ENCODE measurements around the gene LRCH3.

DNA sequence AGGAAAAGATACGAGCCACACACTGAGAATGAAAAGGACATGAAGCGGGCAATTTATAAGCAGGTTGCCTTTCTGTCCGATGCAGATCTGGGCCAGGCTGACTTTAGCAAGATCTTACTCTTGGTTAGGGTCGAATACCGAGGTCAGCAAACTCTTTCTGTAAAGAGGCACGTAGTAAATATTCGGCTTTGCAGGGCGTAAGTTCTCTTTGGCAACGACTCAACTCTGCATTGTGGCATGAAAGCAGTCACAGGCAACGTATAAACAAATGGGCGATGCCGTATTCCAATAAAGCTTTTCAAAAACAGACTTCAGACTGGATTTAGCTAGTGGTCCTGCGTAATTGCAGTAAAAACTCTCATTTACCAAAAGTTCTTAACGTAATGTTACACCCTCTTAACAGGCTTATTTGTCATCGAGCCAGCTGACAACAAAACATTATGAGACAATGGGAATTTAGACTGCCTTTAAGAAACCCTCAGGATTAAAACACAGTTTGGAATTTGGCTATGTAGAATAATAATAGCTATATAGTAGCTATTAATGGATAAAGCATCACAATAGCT is 145.8 kb downstream of the LRCH3 start:
- TF ChIP-seq ZNF324 (tag by site-specific recombination; IDR thresholded peaks at IDR 0.05) (no peak), ZFP37 (tag by site-specific recombination; IDR thresholded peaks at IDR 0.05) (no peak), CTCF (tag by site-specific recombination; IDR thresholded peaks at IDR 0.05) (no peak), ZNF174 (tag by site-specific recombination; IDR thresholded peaks at IDR 0.05) (no peak), TCF7L2 (IDR thresholded peaks at IDR 0.05; ENCODE audit: borderline replicate concordance, low read depth, low read length) (no peak), ZNF202 (tag by site-specific recombination; IDR thresholded peaks at IDR 0.05; ENCODE audit: borderline replicate concordance) (no peak), ZNF292 (tag by site-specific recombination; IDR thresholded peaks at IDR 0.05; ENCODE audit: borderline replicate concordance, low read depth) (no peak), ZNF555 (tag by site-specific recombination; conservative IDR thresholded peaks at IDR 0.05) (no peak), KLF9 (tag by site-specific recombination; IDR thresholded peaks at IDR 0.05; ENCODE audit: low read depth) (no peak), GLI4 (tag by site-specific recombination; IDR thresholded peaks at IDR 0.05) (no peak), ZNF23 (tag by site-specific recombination; IDR thresholded peaks at IDR 0.05; ENCODE audit: borderline replicate concordance) (no peak), ZNF660 (tag by site-specific recombination; IDR thresholded peaks at IDR 0.05) (no peak)
- TF ChIP-seq, protein P1, sequence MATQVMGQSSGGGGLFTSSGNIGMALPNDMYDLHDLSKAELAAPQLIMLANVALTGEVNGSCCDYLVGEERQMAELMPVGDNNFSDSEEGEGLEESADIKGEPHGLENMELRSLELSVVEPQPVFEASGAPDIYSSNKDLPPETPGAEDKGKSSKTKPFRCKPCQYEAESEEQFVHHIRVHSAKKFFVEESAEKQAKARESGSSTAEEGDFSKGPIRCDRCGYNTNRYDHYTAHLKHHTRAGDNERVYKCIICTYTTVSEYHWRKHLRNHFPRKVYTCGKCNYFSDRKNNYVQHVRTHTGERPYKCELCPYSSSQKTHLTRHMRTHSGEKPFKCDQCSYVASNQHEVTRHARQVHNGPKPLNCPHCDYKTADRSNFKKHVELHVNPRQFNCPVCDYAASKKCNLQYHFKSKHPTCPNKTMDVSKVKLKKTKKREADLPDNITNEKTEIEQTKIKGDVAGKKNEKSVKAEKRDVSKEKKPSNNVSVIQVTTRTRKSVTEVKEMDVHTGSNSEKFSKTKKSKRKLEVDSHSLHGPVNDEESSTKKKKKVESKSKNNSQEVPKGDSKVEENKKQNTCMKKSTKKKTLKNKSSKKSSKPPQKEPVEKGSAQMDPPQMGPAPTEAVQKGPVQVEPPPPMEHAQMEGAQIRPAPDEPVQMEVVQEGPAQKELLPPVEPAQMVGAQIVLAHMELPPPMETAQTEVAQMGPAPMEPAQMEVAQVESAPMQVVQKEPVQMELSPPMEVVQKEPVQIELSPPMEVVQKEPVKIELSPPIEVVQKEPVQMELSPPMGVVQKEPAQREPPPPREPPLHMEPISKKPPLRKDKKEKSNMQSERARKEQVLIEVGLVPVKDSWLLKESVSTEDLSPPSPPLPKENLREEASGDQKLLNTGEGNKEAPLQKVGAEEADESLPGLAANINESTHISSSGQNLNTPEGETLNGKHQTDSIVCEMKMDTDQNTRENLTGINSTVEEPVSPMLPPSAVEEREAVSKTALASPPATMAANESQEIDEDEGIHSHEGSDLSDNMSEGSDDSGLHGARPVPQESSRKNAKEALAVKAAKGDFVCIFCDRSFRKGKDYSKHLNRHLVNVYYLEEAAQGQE (tag by site-specific recombination; IDR thresholded peaks at IDR 0.05), result no peak
- TF ChIP-seq, protein P2, sequence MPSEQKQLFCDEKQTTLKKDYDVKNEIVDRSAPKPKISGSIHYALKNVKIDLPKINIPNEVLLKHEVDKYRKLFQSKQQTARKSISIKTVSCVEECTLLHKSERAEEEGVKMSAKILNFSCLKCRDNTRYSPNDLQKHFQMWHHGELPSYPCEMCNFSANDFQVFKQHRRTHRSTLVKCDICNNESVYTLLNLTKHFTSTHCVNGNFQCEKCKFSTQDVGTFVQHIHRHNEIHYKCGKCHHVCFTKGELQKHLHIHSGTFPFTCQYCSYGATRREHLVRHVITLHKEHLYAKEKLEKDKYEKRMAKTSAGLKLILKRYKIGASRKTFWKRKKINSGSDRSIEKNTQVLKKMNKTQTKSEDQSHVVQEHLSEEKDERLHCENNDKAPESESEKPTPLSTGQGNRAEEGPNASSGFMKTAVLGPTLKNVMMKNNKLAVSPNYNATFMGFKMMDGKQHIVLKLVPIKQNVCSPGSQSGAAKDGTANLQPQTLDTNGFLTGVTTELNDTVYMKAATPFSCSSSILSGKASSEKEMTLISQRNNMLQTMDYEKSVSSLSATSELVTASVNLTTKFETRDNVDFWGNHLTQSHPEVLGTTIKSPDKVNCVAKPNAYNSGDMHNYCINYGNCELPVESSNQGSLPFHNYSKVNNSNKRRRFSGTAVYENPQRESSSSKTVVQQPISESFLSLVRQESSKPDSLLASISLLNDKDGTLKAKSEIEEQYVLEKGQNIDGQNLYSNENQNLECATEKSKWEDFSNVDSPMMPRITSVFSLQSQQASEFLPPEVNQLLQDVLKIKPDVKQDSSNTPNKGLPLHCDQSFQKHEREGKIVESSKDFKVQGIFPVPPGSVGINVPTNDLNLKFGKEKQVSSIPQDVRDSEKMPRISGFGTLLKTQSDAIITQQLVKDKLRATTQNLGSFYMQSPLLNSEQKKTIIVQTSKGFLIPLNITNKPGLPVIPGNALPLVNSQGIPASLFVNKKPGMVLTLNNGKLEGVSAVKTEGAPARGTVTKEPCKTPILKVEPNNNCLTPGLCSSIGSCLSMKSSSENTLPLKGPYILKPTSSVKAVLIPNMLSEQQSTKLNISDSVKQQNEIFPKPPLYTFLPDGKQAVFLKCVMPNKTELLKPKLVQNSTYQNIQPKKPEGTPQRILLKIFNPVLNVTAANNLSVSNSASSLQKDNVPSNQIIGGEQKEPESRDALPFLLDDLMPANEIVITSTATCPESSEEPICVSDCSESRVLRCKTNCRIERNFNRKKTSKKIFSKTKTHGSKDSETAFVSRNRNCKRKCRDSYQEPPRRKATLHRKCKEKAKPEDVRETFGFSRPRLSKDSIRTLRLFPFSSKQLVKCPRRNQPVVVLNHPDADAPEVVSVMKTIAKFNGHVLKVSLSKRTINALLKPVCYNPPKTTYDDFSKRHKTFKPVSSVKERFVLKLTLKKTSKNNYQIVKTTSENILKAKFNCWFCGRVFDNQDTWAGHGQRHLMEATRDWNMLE (tag by site-specific recombination; conservative IDR thresholded peaks at IDR 0.05; ENCODE audit: low read depth), result no peak

All from HEK293 (cell line).